AG09319 (cell line): ENCODE data around the gene PGBD5.

ENCODE experiments used
- DNase-seq: peaks from one replicate; pipeline ENCODE4 v3.0.0-alpha.2; 2010; ENCODE audit warnings: low read depth; ENCODE audit errors: extremely low read depth
- TF ChIP-seq, protein P1 (sequence below): IDR thresholded peaks from 2 replicates; pipeline ENCODE4 v1.5.1; 2011; ENCODE audit warnings: low read depth, mild to moderate bottlenecking, inconsistent platforms, low read length, moderate library complexity

Gene PGBD5

DNA sequence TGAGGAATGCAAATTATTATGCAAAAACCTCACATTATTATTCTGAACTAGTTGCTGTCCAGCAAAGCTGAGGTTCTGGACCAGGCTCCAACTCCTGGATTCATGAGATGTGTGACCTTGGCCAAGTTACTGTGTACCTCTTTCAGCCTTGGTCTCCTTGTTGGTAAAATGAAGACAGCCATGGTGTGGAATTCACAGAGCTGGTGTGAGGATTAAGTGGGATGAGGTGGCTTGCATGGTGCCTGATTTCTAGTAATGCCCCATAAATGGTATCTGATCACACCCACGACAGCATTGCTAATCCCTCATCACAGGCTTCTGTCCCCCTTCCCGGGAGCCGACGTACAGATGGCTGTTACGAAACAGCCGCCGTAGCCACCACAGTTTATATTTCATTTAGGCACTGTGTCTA, 59.6 kb downstream of the PGBD5 start:
- TF ChIP-seq, protein P1, sequence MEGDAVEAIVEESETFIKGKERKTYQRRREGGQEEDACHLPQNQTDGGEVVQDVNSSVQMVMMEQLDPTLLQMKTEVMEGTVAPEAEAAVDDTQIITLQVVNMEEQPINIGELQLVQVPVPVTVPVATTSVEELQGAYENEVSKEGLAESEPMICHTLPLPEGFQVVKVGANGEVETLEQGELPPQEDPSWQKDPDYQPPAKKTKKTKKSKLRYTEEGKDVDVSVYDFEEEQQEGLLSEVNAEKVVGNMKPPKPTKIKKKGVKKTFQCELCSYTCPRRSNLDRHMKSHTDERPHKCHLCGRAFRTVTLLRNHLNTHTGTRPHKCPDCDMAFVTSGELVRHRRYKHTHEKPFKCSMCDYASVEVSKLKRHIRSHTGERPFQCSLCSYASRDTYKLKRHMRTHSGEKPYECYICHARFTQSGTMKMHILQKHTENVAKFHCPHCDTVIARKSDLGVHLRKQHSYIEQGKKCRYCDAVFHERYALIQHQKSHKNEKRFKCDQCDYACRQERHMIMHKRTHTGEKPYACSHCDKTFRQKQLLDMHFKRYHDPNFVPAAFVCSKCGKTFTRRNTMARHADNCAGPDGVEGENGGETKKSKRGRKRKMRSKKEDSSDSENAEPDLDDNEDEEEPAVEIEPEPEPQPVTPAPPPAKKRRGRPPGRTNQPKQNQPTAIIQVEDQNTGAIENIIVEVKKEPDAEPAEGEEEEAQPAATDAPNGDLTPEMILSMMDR: no peak
- no peak for DNase-seq

- no peak for DNase-seq
- TF ChIP-seq, protein P1: no peak
These were observed 60.3 kb downstream of the PGBD5 start for GRCh38 chr1:230365723-230366307.

- DNase-seq: no peak
- TF ChIP-seq, protein P1: no peak
These were observed 63.2 kb downstream of the PGBD5 start for GRCh38 chr1:230362949-230363348.

DNA sequence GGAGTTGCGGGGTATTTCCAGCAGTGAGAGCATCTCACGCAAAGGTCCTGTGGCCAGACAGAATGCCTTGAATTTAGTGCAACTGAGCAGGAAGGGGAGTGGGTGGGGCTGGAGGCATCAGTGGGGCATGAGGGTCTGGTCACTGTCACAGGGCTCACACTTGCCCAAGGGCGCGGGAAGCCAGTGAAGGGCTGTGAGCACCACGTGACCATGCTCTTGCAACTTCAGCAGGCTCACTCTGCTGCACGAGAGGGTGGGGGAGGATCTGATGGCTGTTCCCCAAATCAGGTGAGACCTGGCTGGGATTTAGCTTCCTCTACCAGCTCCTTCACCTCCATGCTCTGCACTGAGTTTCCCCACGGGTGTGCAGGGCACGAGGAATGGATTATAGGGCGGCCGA, 64.2 kb downstream of the PGBD5 start:
- TF ChIP-seq, protein P1: no peak
- no peak for DNase-seq

- DNase-seq: peak; percentile 70
These were observed 66.0 kb downstream of the PGBD5 start for GRCh38 chr1:230359992-230360668.

GRCh38 chr1:230356869-230357794, 69.0 kb downstream of the PGBD5 start:
- TF ChIP-seq, protein P1: no peak
- DNase-seq: no peak

More at GRCh38 chr1:230359992-230360668, 66.0 kb downstream of the PGBD5 start:
- TF ChIP-seq, protein P1: no peak
